Bronchial epithelial cell (primary cell): ENCODE measurements around the gene OXCT1. TPM values are rescaled to one million over a fixed set of nuclear protein-coding genes. Genes with fewer than 3 reads are reported as not detected.

Experiments used
- DNase-seq: peaks from one replicate; pipeline ENCODE4 v3.0.0-alpha.2; 2010; ENCODE audit warnings: low read depth
- FAIRE-seq: peaks from 2 replicates; lab custom pipeline; 2011; peaks lifted over from hg19 to GRCh38; lab: Jason Lieb, UNC
- H3K27me3 ChIP-seq: 2 replicates; pipeline ENCODE4 v1.5.1; 2011; ENCODE audit warnings: low read length; ENCODE audit not compliant: control insufficient read depth, insufficient read depth
- H3K36me3 ChIP-seq: 2 replicates; pipeline ENCODE4 v1.5.1; 2011; ENCODE audit warnings: low read length; ENCODE audit not compliant: control insufficient read depth, insufficient read depth
- H3K4me3 ChIP-seq: 2 replicates; pipeline ENCODE4 v1.5.1; 2011; ENCODE audit warnings: mild to moderate bottlenecking, low read depth, low read length, control low read depth
- CTCF ChIP-seq: IDR thresholded peaks from 2 replicates; pipeline ENCODE4 v1.5.1; 2011; ENCODE audit warnings: mild to moderate bottlenecking, moderate library complexity, low read length, control low read depth, inconsistent platforms; ENCODE audit not compliant: insufficient read depth, severe bottlenecking
- total RNA-seq: library from RNA; depleted of rRNA; stranded (reverse); fragments of >200 nt; gene quantifications from 2 replicates; pipeline ENCODE4 v1.2.1, GENCODE V29; 2014

The OXCT1 gene
- total RNA-seq, 1 donor from 2014 or later = 15.3 TPM

GRCh38 chr5:41686767-41687166 lies 183.5 kb downstream of the OXCT1 start:
- no peaks in the 10 kb centered on the region for H3K27me3 ChIP-seq
- H3K36me3 ChIP-seq = no peaks in the 10 kb centered on the region
- no peak overlapping the region for H3K4me3 ChIP-seq
- no peak for DNase-seq
- TF ChIP-seq CTCF = no peak
- FAIRE-seq = no peak

- Histone ChIP-seq H3K4me3 (no peak overlapping the region), H3K27me3 (no peaks in the 10 kb centered on the region), H3K36me3 (no peaks in the 10 kb centered on the region)
- no peak for TF ChIP-seq CTCF
- DNase-seq (no peak), FAIRE-seq (no peak)
Measured at GRCh38 chr5:41686191-41686590, 184.0 kb downstream of the OXCT1 start.

- Histone ChIP-seq H3K4me3 (no peak overlapping the region), H3K27me3 (no peaks in the 10 kb centered on the region), H3K36me3 (no peaks in the 10 kb centered on the region)
- no peak for FAIRE-seq
- DNase-seq = no peak
- no peak for TF ChIP-seq CTCF
Measured at GRCh38 chr5:41683181-41683580, 187.0 kb downstream of the OXCT1 start.

- H3K36me3 ChIP-seq = no peaks in the 10 kb centered on the region
- no peaks in the 10 kb centered on the region for H3K27me3 ChIP-seq
- FAIRE-seq = no peak
- no peak overlapping the region for H3K4me3 ChIP-seq
- DNase-seq = no peak
- no peak for TF ChIP-seq CTCF
Measured at GRCh38 chr5:41682641-41683040, 187.6 kb downstream of the OXCT1 start.

GRCh38 chr5:41681840-41682239 lies 188.4 kb downstream of the OXCT1 start:
- DNase-seq (no peak), FAIRE-seq (no peak)
- TF ChIP-seq CTCF = no peak
- Histone ChIP-seq H3K4me3 (no peak overlapping the region), H3K27me3 (no peaks in the 10 kb centered on the region), H3K36me3 (no peaks in the 10 kb centered on the region)

Other genes with a start within 250 kb of the OXCT1 start
- 14.8 and 15.8 TPM in 2 replicates for gene RIMOC1, start 33.9 kb upstream of the OXCT1 start, total RNA-seq
- 6.3 and 9.5 TPM in 2 replicates for gene FBXO4, start 54.9 kb upstream of the OXCT1 start, total RNA-seq